Activated naive CD8-positive, alpha-beta T cell treated with anti-CD3 and anti-CD28 coated beads, Interleukin-2, amount 50 U/mL, for 24 hours (primary cell): ENCODE results near the gene STX10.
"Not testable (repeated sequence)": the region's sequence is repeated elsewhere in the genome, so short reads cannot be mapped to it uniquely, and the experiment has no call there.

ENCODE experiments used
- ATAC-seq: fragments of 150-1000 bp; cut with Tn5 transposase; one replicate; pipeline ENCODE4 v1.10.0; 2021
- DNase-seq: peaks from one replicate; pipeline ENCODE4 v3.0.0; 2021
- H3K27ac Mint-ChIP-seq: one replicate; pipeline ENCODE4 v1.8.0; 2021; ENCODE audit warnings: mild to moderate bottlenecking, mixed read lengths
- H3K27me3 Mint-ChIP-seq: one replicate; pipeline ENCODE4 v1.8.0; 2021; ENCODE audit warnings: mixed read lengths
- H3K36me3 Mint-ChIP-seq: one replicate; pipeline ENCODE4 v1.8.0; 2021; ENCODE audit warnings: low read depth, mixed read lengths
- H3K4me1 Mint-ChIP-seq: one replicate; pipeline ENCODE4 v1.8.0; 2021; ENCODE audit warnings: mixed read lengths
- H3K4me3 Mint-ChIP-seq: one replicate; pipeline ENCODE4 v1.8.0; 2021; ENCODE audit warnings: mild to moderate bottlenecking, moderate library complexity, mixed read lengths
- H3K9me3 Mint-ChIP-seq: one replicate; pipeline ENCODE4 v1.8.0; 2021; ENCODE audit warnings: mixed read lengths

STX10 gene

GRCh38 chr19:13154911-13155471, 4.8 kb upstream of the STX10 start:
- Mint-ChIP-seq H3K4me1 (peaks cover 52% of the 10 kb centered on the region), H3K9me3 (no peaks in the 10 kb centered on the region), H3K27ac (peak overlapping the region; percentile 98), H3K27me3 (peaks cover 3% of the 10 kb centered on the region), H3K36me3 (peaks cover 22% of the 10 kb centered on the region), H3K4me3 (peak overlapping the region; percentile 94)
- peak; percentile 30 for ATAC-seq
- peak; percentile 85 for DNase-seq

- Mint-ChIP-seq H3K4me3 (peak overlapping the region; percentile 94), H3K4me1 (peaks cover 51% of the 10 kb centered on the region), H3K27me3 (peaks cover 3% of the 10 kb centered on the region), H3K36me3 (peaks cover 22% of the 10 kb centered on the region), H3K9me3 (no peaks in the 10 kb centered on the region), H3K27ac (peak overlapping the region; percentile 98)
- no peak for ATAC-seq
- DNase-seq: peak; percentile 78
These were observed 4.1 kb upstream of the STX10 start for GRCh38 chr19:13154241-13154778.

DNA sequence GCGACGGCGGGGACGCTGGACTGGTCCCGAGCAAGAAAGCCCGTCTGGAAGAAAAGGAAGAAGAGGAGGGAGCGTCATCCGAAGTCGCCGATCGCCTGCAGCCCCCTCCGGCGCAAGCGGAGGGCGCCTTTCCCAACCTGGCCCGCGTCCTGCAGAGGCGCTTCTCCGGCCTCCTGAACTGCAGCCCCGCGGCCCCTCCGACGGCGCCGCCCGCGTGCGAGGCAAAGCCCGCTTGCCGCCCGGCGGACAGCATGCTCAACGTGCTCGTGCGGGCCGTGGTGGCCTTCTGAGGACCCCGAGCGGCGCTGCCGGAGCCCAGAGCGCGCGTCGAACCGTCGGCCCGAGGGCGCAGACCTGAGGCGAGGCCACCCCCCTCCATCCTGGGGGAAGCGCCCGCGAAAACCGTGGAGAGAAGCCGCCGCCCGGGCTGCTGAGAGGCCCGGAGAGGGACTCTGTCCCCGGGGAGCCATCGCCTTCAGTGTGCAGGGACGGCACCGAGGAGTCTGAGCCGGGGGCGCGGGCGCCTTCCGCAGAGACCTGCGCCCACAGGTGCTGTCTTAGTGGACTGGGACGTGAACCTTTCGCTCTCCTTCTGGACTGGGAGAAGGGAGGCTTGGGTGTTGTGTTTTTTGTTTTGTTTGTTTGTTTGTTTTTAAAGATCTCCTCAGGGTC, 3.5 kb upstream of the STX10 start:
- Mint-ChIP-seq H3K27ac (peak overlapping the region; percentile 98), H3K27me3 (peaks cover 3% of the 10 kb centered on the region), H3K4me3 (peak overlapping the region; percentile 94), H3K4me1 (peaks cover 55% of the 10 kb centered on the region), H3K36me3 (peaks cover 22% of the 10 kb centered on the region), H3K9me3 (no peaks in the 10 kb centered on the region)
- no peak for ATAC-seq
- peak; percentile 44 for DNase-seq

GRCh38 chr19:13152974-13153568, 2.9 kb upstream of the STX10 start:
- DNase-seq (peak; percentile 99), ATAC-seq (peak; percentile 12)
- Mint-ChIP-seq H3K4me1 (peaks cover 53% of the 10 kb centered on the region), H3K27me3 (peaks cover 3% of the 10 kb centered on the region), H3K4me3 (peak overlapping the region; percentile 94), H3K9me3 (no peaks in the 10 kb centered on the region), H3K36me3 (peaks cover 24% of the 10 kb centered on the region), H3K27ac (peak overlapping the region; percentile 98)

GRCh38 chr19:13152356-13152973, 2.3 kb upstream of the STX10 start:
- Mint-ChIP-seq H3K4me1 (peaks cover 48% of the 10 kb centered on the region), H3K27me3 (peaks cover 3% of the 10 kb centered on the region), H3K36me3 (peaks cover 24% of the 10 kb centered on the region), H3K9me3 (no peaks in the 10 kb centered on the region), H3K27ac (peak overlapping the region; percentile 98), H3K4me3 (peak overlapping the region; percentile 94)
- DNase-seq: no peak
- peak; percentile 8 for ATAC-seq

DNA sequence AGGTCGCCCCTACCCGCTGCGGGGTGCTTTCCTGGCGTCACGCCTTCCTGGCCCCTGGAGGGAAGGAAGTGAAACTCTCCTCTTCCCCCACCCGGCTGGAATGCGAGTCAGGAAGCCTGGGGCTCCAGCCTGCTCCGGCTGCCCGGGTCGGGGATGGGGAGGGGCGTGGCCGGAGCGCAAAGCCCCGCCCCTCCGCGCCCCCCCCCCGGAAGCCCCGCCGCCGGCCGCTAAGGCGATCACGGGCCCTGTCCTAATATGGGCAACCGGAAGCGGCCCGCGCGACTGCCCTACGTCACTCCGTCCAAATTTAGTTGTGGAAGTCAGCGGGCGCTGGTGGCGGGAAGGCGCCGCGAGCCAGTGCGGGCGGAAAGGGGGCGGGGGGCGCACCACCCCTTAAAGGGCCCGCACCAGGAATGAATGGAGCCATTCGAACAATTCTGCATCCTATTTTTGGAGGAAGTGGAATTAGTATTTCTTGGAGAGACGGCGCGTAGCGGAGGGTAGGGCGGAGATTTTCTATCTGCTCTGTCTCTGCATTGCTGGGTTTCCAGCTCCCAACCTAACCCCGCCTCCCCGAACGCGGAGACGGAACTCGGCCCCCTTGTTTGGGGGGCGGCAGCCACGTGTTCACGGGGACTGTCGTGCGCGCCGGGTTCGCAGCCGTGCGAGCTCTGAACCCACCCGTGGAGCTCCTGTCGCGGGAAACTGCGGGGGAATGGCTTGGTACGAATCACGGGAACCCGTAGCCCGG, 1.6 kb upstream of the STX10 start:
- Mint-ChIP-seq H3K27ac (peak overlapping the region; percentile 98), H3K9me3 (no peaks in the 10 kb centered on the region), H3K27me3 (peaks cover 3% of the 10 kb centered on the region), H3K4me3 (peak overlapping the region; percentile 94), H3K4me1 (peaks cover 47% of the 10 kb centered on the region), H3K36me3 (peaks cover 27% of the 10 kb centered on the region)
- ATAC-seq (peak; percentile 56), DNase-seq (peak; percentile 96)

GRCh38 chr19:13150931-13151604, 893 bp upstream of the STX10 start:
- Mint-ChIP-seq H3K27ac (peak overlapping the region; percentile 91), H3K4me3 (peak overlapping the region; percentile 94), H3K9me3 (no peaks in the 10 kb centered on the region), H3K27me3 (peaks cover 3% of the 10 kb centered on the region), H3K4me1 (peaks cover 40% of the 10 kb centered on the region), H3K36me3 (peaks cover 27% of the 10 kb centered on the region)
- ATAC-seq: peak; percentile 3
- DNase-seq: peak; percentile 45

- ATAC-seq: peak; percentile 1
- Mint-ChIP-seq H3K4me3 (peak overlapping the region; percentile 94), H3K36me3 (peaks cover 22% of the 10 kb centered on the region), H3K4me1 (peaks cover 30% of the 10 kb centered on the region), H3K9me3 (no peaks in the 10 kb centered on the region), H3K27ac (peak overlapping the region; percentile 91), H3K27me3 (peaks cover 3% of the 10 kb centered on the region)
- DNase-seq: peak; percentile 50
These were observed 468 bp downstream of the STX10 start for GRCh38 chr19:13149628-13150186.

DNA sequence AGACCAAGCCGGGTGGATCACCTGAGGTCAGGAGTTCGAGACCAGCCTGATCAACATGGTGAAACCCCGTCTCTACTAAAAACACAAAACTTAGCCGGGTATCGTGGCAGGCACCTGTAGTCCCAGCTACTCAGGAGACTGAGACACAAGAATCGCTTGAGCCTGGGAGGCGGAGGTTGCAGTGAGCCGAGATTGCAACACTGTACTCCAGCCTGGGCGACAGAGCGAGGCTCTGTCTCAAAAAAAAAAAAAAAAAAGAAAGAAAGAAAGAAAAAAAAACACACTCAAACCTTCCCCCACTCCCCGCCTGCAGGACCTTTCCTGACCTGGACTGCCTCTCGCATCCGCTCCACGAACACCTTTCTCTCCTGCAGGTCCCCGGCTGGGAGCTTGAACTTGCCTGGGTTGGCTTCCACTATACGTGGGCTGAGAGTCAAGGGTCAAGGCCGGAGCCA, 975 bp downstream of the STX10 start:
- Mint-ChIP-seq H3K4me3 (peak overlapping the region; percentile 94), H3K36me3 (peaks cover 17% of the 10 kb centered on the region), H3K4me1 (peaks cover 25% of the 10 kb centered on the region), H3K27ac (peak overlapping the region; percentile 75)
- not testable (repeated sequence) for H3K9me3 Mint-ChIP-seq, DNase-seq, ATAC-seq, H3K27me3 Mint-ChIP-seq

GRCh38 chr19:13146763-13147563, 3.2 kb downstream of the STX10 start:
- Mint-ChIP-seq H3K9me3 (no peaks in the 10 kb centered on the region), H3K27ac (no peak overlapping the region), H3K27me3 (no peaks in the 10 kb centered on the region), H3K4me3 (no peak overlapping the region), H3K4me1 (peaks cover 19% of the 10 kb centered on the region), H3K36me3 (peaks cover 6% of the 10 kb centered on the region)
- DNase-seq (no peak), ATAC-seq (no peak)

DNA sequence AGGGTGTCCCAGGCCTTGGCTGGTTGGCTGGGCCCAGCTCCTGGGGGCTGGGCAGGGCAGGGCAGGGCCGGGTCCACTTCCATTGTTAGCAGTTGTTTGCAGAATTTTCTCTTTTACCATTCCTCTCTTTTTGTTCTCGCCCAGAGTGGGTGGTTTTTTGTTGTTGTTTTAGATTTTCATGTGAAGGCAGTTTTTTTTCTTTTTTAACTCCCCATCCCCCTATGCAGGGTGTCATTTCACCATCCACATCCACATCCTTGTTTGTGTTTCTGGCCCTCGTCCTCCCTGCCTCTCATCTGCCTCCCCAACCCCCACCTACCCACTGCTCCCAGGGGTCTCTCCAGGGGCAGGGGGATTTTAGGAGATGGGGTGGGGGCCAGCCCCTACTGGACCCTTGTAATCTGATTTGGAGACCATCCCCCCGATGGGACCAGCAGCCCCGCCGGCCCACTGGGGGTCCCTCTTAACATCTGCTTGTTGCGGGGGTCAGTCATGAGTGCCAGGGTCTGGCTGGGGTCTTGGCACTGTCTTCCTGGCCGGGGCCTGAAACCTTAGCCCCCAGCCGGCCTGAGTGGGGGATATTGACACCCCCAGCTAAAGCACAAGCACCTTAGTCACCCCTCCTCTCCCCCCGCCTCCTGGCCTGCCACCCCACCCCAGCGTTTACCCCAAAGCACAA, 10.4 kb downstream of the STX10 start:
- H3K4me3 Mint-ChIP-seq: no peak overlapping the region
- no peaks in the 10 kb centered on the region for H3K27me3 Mint-ChIP-seq
- peaks cover 4% of the 10 kb centered on the region for H3K4me1 Mint-ChIP-seq
- H3K27ac Mint-ChIP-seq: peak overlapping the region; percentile 60
- peaks cover 24% of the 10 kb centered on the region for H3K36me3 Mint-ChIP-seq
- ATAC-seq (no peak), DNase-seq (no peak)
- no peaks in the 10 kb centered on the region for H3K9me3 Mint-ChIP-seq

DNA sequence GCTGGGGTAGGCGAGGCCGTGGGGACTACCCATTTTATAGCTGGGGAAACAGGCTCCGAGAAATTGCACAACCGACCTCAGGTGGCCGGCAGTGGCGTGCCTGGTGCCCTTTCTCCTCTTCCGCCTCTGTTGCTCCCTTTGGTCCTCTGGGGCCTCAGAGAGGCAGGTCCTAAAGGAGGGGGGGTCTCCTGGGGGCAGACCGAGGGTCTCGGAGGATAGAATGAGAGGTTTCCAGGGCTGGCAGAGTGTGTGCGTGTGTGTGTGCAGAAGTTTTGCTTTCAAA, 11.3 kb downstream of the STX10 start:
- DNase-seq: no peak
- H3K27ac Mint-ChIP-seq: no peak overlapping the region
- peaks cover 12% of the 10 kb centered on the region for H3K4me1 Mint-ChIP-seq
- H3K4me3 Mint-ChIP-seq: no peak overlapping the region
- no peaks in the 10 kb centered on the region for H3K9me3 Mint-ChIP-seq
- no peak for ATAC-seq
- H3K27me3 Mint-ChIP-seq: no peaks in the 10 kb centered on the region
- H3K36me3 Mint-ChIP-seq: peaks cover 29% of the 10 kb centered on the region
